Karpas-422 (cell line): Measurements from ENCODE around the gene RNF6. TPM values are rescaled to one million over a fixed set of nuclear protein-coding genes. Genes with fewer than 3 reads are reported as not detected.

Source experiments
- DNase-seq: peaks from one replicate; pipeline ENCODE4 v3.0.0-alpha.2; 2015
- H2AFZ ChIP-seq: fragments of 200-600 bp; sonication (generic); 2 replicates; pipeline ENCODE4 v1.6.1; 2014; ENCODE audit warnings: antibody characterized with exemption, low read length, mixed read lengths
- H3K27ac ChIP-seq: fragments of 200-600 bp; sonication (generic); 2 replicates; pipeline ENCODE4 v1.5.1; 2014; ENCODE audit warnings: mild to moderate bottlenecking, low read length, moderate library complexity
- H3K27me3 ChIP-seq: fragments of 200-600 bp; sonication (generic); 2 replicates; pipeline ENCODE4 v1.6.1; 2014; ENCODE audit warnings: low read length, mixed read lengths
- H3K36me3 ChIP-seq: fragments of 200-600 bp; sonication (generic); 2 replicates; pipeline ENCODE4 v1.6.1; 2014; ENCODE audit warnings: low read length, mixed read lengths; ENCODE audit not compliant: insufficient read depth
- H3K4me1 ChIP-seq: fragments of 200-600 bp; sonication (generic); 2 replicates; pipeline ENCODE4 v1.6.1; 2014; ENCODE audit warnings: mild to moderate bottlenecking, low read length, mixed read lengths
- H3K4me2 ChIP-seq: fragments of 200-600 bp; sonication (generic); 2 replicates; pipeline ENCODE4 v1.6.1; 2014; ENCODE audit warnings: low read length, low read depth, mild to moderate bottlenecking; ENCODE audit not compliant: poor library complexity, severe bottlenecking
- H3K4me3 ChIP-seq: fragments of 200-600 bp; sonication (generic); 2 replicates; pipeline ENCODE4 v1.5.1; 2014; ENCODE audit warnings: mild to moderate bottlenecking, antibody characterized with exemption, low read length, mixed read lengths
- H3K79me2 ChIP-seq: fragments of 200-600 bp; sonication (generic); 2 replicates; pipeline ENCODE4 v1.6.1; 2014; ENCODE audit warnings: mild to moderate bottlenecking, low read length, mixed read lengths
- H3K9ac ChIP-seq: fragments of 200-600 bp; sonication (generic); 2 replicates; pipeline ENCODE4 v1.6.0; 2014; ENCODE audit warnings: low read length
- H3K9me2 ChIP-seq: fragments of 200-600 bp; sonication (generic), shearing (Covaris generic); replicated peaks from 2 replicates; pipeline ENCODE4 v1.6.0; 2014; ENCODE audit warnings: mild to moderate bottlenecking, low read length, moderate library complexity; ENCODE audit not compliant: insufficient read depth
- H3K9me3 ChIP-seq: fragments of 300-700, 200-600 bp; sonication (generic); 2 replicates; pipeline ENCODE4 v1.6.1; 2014; ENCODE audit warnings: low read length, mixed read lengths
- H4K20me1 ChIP-seq: fragments of 200-600 bp; sonication (generic); 2 replicates; pipeline ENCODE4 v1.6.1; 2014; ENCODE audit warnings: mild to moderate bottlenecking, antibody characterized with exemption, low read length, low read depth; ENCODE audit not compliant: insufficient read depth
- total RNA-seq: library from RNA; depleted of rRNA; stranded (reverse); fragments of >200 nt; shearing (Covaris generic); gene quantifications from 2 replicates; pipeline ENCODE4 v1.2.3, GENCODE V29; 2014; ENCODE audit warnings: low replicate concordance

RNF6 gene
- total RNA-seq, 1 experiment from 2014 or later: 48.1 TPM

- H2AFZ ChIP-seq: no peak overlapping the region
- peaks cover 3% of the 10 kb centered on the region; the same call in 1 of the 2 replicates for H3K9me3 ChIP-seq
- H4K20me1 ChIP-seq: no peaks in the 10 kb centered on the region
- H3K36me3 ChIP-seq: no peaks in the 10 kb centered on the region
- no peak overlapping the region for H3K4me3 ChIP-seq
- H3K79me2 ChIP-seq: no peaks in the 10 kb centered on the region
- H3K9ac ChIP-seq: no peak overlapping the region
- H3K4me1 ChIP-seq: no peaks in the 10 kb centered on the region
- no peak overlapping the region for H3K4me2 ChIP-seq
- H3K9me2 ChIP-seq: no peaks in the 10 kb centered on the region
- no peak for DNase-seq
- H3K27ac ChIP-seq: no peak overlapping the region
- no peaks in the 10 kb centered on the region for H3K27me3 ChIP-seq
These were observed 24.0 kb downstream of the RNF6 start for GRCh38 chr13:26198116-26198515.

- DNase-seq: no peak
- Histone ChIP-seq H3K36me3 (no peaks in the 10 kb centered on the region), H3K4me1 (no peaks in the 10 kb centered on the region), H3K27me3 (no peaks in the 10 kb centered on the region), H3K9me3 (peaks cover 3% of the 10 kb centered on the region; the same call in 1 of the 2 replicates), H3K79me2 (no peaks in the 10 kb centered on the region), H3K9ac (no peak overlapping the region), H3K27ac (no peak overlapping the region), H4K20me1 (no peaks in the 10 kb centered on the region), H3K4me2 (no peak overlapping the region), H3K9me2 (no peaks in the 10 kb centered on the region), H3K4me3 (no peak overlapping the region), H2AFZ (no peak overlapping the region)
These were observed 24.8 kb downstream of the RNF6 start for GRCh38 chr13:26197298-26197697.

- Histone ChIP-seq H4K20me1 (no peaks in the 10 kb centered on the region), H3K27me3 (no peaks in the 10 kb centered on the region), H3K9ac (peak overlapping the region; percentile 26), H3K9me3 (no peaks in the 10 kb centered on the region), H2AFZ (no peak overlapping the region), H3K4me1 (peaks cover 15% of the 10 kb centered on the region), H3K4me3 (peak overlapping the region; percentile 70; the same call in 1 of the 2 replicates), H3K79me2 (no peaks in the 10 kb centered on the region), H3K27ac (no peak overlapping the region), H3K9me2 (no peaks in the 10 kb centered on the region), H3K36me3 (no peaks in the 10 kb centered on the region), H3K4me2 (peak overlapping the region; percentile 82)
- DNase-seq: no peak
These were observed 35.1 kb downstream of the RNF6 start for GRCh38 chr13:26186995-26187394.

DNA sequence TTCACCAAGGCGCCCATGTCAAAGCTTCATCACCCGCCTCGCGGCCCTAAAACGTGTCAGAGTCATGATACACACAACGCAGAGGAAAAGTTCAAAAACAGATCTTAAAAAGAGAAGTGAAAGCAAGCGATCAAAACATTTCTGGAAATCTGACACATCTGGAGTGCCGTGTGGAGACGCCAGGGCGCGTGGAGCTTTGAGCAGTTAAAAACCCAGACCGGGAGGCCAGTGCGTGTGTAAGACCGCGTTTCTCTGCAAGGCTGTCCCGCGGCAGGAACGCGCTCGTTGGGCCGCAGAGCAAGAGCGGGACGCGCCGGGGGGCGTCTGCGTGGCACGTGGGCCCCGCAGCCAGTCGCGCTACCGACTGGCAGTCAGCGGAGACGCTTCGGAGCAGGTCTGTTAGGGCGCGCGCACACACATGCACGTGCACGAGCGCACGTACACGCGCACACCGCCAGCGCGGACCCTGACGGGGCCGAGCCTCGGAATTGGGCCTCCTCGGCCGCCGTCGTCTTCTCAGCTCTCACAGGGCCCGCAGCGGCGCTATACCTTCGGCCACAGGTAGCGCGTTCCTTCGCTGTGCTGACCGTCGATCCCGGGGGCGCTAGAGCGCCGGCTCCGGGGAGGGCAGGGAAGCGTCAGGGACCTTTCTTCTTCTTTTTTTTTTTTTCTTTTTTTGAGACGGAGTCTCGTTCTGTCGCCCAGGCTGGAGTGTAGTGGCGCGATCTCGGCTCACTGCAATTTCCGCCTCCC is 35.8 kb downstream of the RNF6 start:
- H3K9ac ChIP-seq: peak overlapping the region; percentile 68
- H3K27me3 ChIP-seq: no peaks in the 10 kb centered on the region
- H4K20me1 ChIP-seq: no peaks in the 10 kb centered on the region
- H3K4me1 ChIP-seq: peaks cover 15% of the 10 kb centered on the region
- peak overlapping the region; percentile 38; the same call in 1 of the 2 replicates for H3K27ac ChIP-seq
- peak overlapping the region; percentile 97 for H2AFZ ChIP-seq
- peak overlapping the region; percentile 70 for H3K4me3 ChIP-seq
- no peaks in the 10 kb centered on the region for H3K9me3 ChIP-seq
- no peaks in the 10 kb centered on the region for H3K36me3 ChIP-seq
- no peaks in the 10 kb centered on the region for H3K9me2 ChIP-seq
- peak overlapping the region; percentile 82 for H3K4me2 ChIP-seq
- H3K79me2 ChIP-seq: no peaks in the 10 kb centered on the region
- DNase-seq: peak; percentile 96

- Histone ChIP-seq H4K20me1 (no peaks in the 10 kb centered on the region), H3K27ac (peak overlapping the region; percentile 38; the same call in 1 of the 2 replicates), H3K4me3 (peak overlapping the region; percentile 70), H3K27me3 (no peaks in the 10 kb centered on the region), H3K79me2 (no peaks in the 10 kb centered on the region), H3K9me2 (no peaks in the 10 kb centered on the region), H3K9ac (peak overlapping the region; percentile 68), H3K9me3 (no peaks in the 10 kb centered on the region), H3K36me3 (no peaks in the 10 kb centered on the region), H3K4me1 (peaks cover 15% of the 10 kb centered on the region), H3K4me2 (peak overlapping the region; percentile 82), H2AFZ (peak overlapping the region; percentile 97)
- DNase-seq: no peak
These were observed 36.4 kb downstream of the RNF6 start for GRCh38 chr13:26185720-26186117.

DNA sequence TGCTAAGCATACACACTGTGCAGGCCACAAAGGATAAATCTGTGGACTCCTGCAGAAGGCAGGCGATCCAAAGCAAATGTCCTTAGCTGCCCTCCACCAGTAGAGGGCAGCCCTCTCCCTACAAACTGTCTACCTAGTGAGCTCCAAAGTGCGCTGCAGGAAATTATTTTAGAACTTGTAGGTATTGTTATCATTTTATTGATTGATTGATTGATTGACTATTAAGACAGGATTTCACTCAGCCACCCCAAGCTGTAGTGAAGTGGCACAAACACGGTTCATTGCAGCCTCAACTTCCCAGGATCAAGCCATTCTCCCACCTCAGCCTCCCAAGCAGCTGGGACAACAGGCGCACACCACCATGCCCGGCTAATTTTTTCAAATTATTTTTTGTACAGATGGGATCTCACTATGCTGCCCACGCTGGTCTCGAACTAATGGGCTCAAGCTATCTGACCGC is 37.3 kb downstream of the RNF6 start:
- Histone ChIP-seq H3K4me2 (no peak overlapping the region), H2AFZ (no peak overlapping the region), H3K9ac (no peak overlapping the region), H3K79me2 (no peaks in the 10 kb centered on the region), H4K20me1 (no peaks in the 10 kb centered on the region), H3K4me3 (no peak overlapping the region), H3K9me3 (no peaks in the 10 kb centered on the region), H3K27ac (no peak overlapping the region), H3K9me2 (no peaks in the 10 kb centered on the region), H3K4me1 (peaks cover 15% of the 10 kb centered on the region), H3K27me3 (no peaks in the 10 kb centered on the region), H3K36me3 (no peaks in the 10 kb centered on the region)
- DNase-seq: peak; percentile 90

DNA sequence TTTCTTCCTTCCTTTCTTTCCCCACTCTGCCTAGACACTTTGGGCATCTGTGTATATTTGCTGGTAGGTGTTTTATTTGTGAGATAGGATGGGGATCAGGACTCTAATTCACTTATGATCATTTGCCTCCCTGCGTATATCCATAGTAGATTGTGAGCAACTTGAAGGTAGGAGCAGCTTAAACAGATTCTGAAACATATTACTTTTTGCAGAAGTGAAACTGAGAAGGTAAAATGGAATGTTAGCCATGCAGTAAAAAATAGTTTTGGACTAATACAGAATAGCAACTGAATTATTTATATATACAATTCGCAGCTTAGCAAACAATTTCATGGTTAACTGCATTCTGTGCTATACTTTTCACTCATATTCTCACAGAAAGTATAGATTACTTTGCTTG is 38.7 kb downstream of the RNF6 start:
- Histone ChIP-seq H3K36me3 (no peaks in the 10 kb centered on the region), H3K27me3 (no peaks in the 10 kb centered on the region), H3K27ac (no peak overlapping the region), H3K9me2 (no peaks in the 10 kb centered on the region), H3K9ac (no peak overlapping the region), H4K20me1 (no peaks in the 10 kb centered on the region), H2AFZ (no peak overlapping the region), H3K79me2 (no peaks in the 10 kb centered on the region), H3K9me3 (no peaks in the 10 kb centered on the region), H3K4me2 (no peak overlapping the region), H3K4me3 (no peak overlapping the region), H3K4me1 (peaks cover 15% of the 10 kb centered on the region)
- peak; percentile 49 for DNase-seq

- Histone ChIP-seq H2AFZ (no peak overlapping the region), H3K9me2 (no peaks in the 10 kb centered on the region), H3K36me3 (no peaks in the 10 kb centered on the region), H3K27ac (no peak overlapping the region), H3K4me2 (no peak overlapping the region), H3K4me3 (no peak overlapping the region), H4K20me1 (no peaks in the 10 kb centered on the region), H3K4me1 (peaks cover 4% of the 10 kb centered on the region; the same call in 1 of the 2 replicates), H3K79me2 (no peaks in the 10 kb centered on the region), H3K9me3 (no peaks in the 10 kb centered on the region), H3K9ac (no peak overlapping the region), H3K27me3 (no peaks in the 10 kb centered on the region)
- no peak for DNase-seq
These were observed 42.8 kb downstream of the RNF6 start for GRCh38 chr13:26179344-26179743.
